Measurements from ENCODE around the gene ENPEP.

DNA sequence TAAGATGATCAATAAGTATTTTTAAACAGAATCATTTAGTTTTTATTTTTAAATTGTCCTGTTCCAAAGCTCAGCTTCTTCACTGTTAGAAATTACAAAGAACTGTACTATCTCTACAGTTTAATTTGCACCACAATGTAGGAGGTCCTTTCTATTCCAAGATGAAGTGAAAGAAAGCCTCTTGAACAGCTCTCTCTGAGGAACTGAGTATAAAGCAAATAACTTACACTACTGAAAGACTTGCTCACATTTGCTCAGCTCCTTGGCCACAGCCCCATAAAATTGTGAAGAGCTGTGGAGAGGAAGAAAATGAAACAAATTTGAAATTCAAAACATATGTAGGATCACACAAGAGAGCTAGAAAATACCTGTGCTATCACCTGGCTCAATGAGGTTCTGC is 68.6 kb downstream of the ENPEP start:
- TF ChIP-seq CTCF (IDR thresholded peaks at IDR 0.05; ENCODE audit: insufficient read depth, low read length, poor library complexity, severe bottlenecking) (no peak), EZH2phosphoT487 (conservative IDR thresholded peaks at IDR 0.05; ENCODE audit: low read length) (no peak)

Measured in SU-DHL-6 (cell line).